Neural cell (in vitro differentiated cells): Measurements from ENCODE around the gene LRRC45.

Experiments used
- CTCF ChIP-seq: fragments of 450-650 bp; IDR thresholded peaks from 2 replicates; pipeline ENCODE4 v1.5.1; 2014; ENCODE audit warnings: antibody characterized with exemption, mild to moderate bottlenecking, moderate library complexity; ENCODE audit not compliant: poor library complexity, severe bottlenecking
- EP300 ChIP-seq: fragments of 450-650 bp; conservative IDR thresholded peaks from 2 replicates; pipeline ENCODE4 v1.6.1; 2014; ENCODE audit warnings: antibody characterized with exemption, mild to moderate bottlenecking, moderate library complexity; ENCODE audit not compliant: poor library complexity, severe bottlenecking
- REST ChIP-seq: IDR thresholded peaks from 2 replicates; pipeline ENCODE4 v1.6.1; 2012; ENCODE audit warnings: borderline replicate concordance

GRCh38 chr17:82003411-82004381, 19.4 kb upstream of the LRRC45 start:
- no peak for TF ChIP-seq EP300
- TF ChIP-seq REST: no peak
- TF ChIP-seq CTCF: no peak
